OCI-LY3 (cell line): Measurements from ENCODE around the gene M1AP.

Experiments used
- EZH2phosphoT487 ChIP-seq: fragments of 200-600 bp; shearing (Covaris generic); IDR thresholded peaks from 2 replicates; pipeline ENCODE4 v1.6.1; 2018; ENCODE audit warnings: antibody characterized with exemption, mixed run types, low read depth
- TF ChIP-seq, protein P1 (sequence below): fragments of 200-600, 300-600 bp; sonication (generic); IDR thresholded peaks from 2 replicates; pipeline ENCODE4 v1.5.1; 2014; ENCODE audit warnings: antibody characterized with exemption, low read length, low read depth

DNA sequence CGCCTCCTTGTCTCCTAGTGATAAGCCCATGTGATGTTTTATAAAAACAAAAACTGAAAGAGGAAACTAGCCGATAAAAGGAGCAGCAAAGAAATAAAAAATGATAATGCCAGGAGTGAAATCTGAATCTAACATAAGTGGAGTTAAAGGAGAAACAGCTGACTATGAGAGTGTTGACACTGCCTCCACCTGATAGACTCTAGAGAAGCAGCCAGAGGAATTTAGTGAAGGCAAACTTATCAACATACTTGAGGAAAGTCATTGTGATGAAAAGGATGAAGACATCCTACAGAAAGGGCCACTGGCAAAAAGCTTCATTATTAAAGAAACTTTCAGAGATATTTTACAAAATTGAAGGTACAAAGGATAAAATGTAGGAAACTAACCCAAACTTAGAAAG lies 1.9 kb downstream of the M1AP start:
- TF ChIP-seq EZH2phosphoT487: no peak
- TF ChIP-seq, protein P1, sequence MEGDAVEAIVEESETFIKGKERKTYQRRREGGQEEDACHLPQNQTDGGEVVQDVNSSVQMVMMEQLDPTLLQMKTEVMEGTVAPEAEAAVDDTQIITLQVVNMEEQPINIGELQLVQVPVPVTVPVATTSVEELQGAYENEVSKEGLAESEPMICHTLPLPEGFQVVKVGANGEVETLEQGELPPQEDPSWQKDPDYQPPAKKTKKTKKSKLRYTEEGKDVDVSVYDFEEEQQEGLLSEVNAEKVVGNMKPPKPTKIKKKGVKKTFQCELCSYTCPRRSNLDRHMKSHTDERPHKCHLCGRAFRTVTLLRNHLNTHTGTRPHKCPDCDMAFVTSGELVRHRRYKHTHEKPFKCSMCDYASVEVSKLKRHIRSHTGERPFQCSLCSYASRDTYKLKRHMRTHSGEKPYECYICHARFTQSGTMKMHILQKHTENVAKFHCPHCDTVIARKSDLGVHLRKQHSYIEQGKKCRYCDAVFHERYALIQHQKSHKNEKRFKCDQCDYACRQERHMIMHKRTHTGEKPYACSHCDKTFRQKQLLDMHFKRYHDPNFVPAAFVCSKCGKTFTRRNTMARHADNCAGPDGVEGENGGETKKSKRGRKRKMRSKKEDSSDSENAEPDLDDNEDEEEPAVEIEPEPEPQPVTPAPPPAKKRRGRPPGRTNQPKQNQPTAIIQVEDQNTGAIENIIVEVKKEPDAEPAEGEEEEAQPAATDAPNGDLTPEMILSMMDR: no peak
